Measurements from ENCODE around the gene PHACTR1.

PHACTR1 gene

GRCh38 chr6:12947151-12947871, 230.7 kb downstream of the PHACTR1 start:
- Histone ChIP-seq H2AFZ (no peak overlapping the region), H3K9ac (no peak overlapping the region), H3K4me2 (ENCODE audit: low read length) (no peak overlapping the region), H3K79me2 (no peaks in the 10 kb centered on the region), H3K9me3 (ENCODE audit: control insufficient read depth, low read length) (no peaks in the 10 kb centered on the region), H3K4me1 (no peaks in the 10 kb centered on the region), H3K27ac (no peak overlapping the region), H3K4me3 (ENCODE audit: low read depth, low read length) (no peak overlapping the region), H3K27me3 (ENCODE audit: control insufficient read depth, insufficient read depth, low read length) (no peaks in the 10 kb centered on the region), H3K36me3 (ENCODE audit: control insufficient read depth, insufficient read depth, low read length) (no peaks in the 10 kb centered on the region)
- TF ChIP-seq CTCF (IDR thresholded peaks at IDR 0.05): no peak

GRCh38 chr6:12947967-12948366, 231.4 kb downstream of the PHACTR1 start:
- no peak for TF ChIP-seq CTCF (IDR thresholded peaks at IDR 0.05)
- Histone ChIP-seq H3K27me3 (ENCODE audit: control insufficient read depth, insufficient read depth, low read length) (no peaks in the 10 kb centered on the region), H3K27ac (no peak overlapping the region), H3K9me3 (ENCODE audit: control insufficient read depth, low read length) (no peaks in the 10 kb centered on the region), H3K4me2 (ENCODE audit: low read length) (no peak overlapping the region), H3K36me3 (ENCODE audit: control insufficient read depth, insufficient read depth, low read length) (no peaks in the 10 kb centered on the region), H3K4me1 (no peaks in the 10 kb centered on the region), H3K79me2 (no peaks in the 10 kb centered on the region), H3K9ac (no peak overlapping the region), H3K4me3 (ENCODE audit: low read depth, low read length) (no peak overlapping the region), H2AFZ (no peak overlapping the region)

- H3K36me3 ChIP-seq (ENCODE audit: control insufficient read depth, insufficient read depth, low read length): no peaks in the 10 kb centered on the region
- H2AFZ ChIP-seq: no peak overlapping the region
- H3K4me2 ChIP-seq (ENCODE audit: low read length): no peak overlapping the region
- no peak overlapping the region for H3K9ac ChIP-seq
- no peaks in the 10 kb centered on the region for H3K4me1 ChIP-seq
- no peak overlapping the region for H3K4me3 ChIP-seq (ENCODE audit: low read depth, low read length)
- H3K27ac ChIP-seq: no peak overlapping the region
- no peaks in the 10 kb centered on the region for H3K79me2 ChIP-seq
- H3K27me3 ChIP-seq (ENCODE audit: control insufficient read depth, insufficient read depth, low read length): no peaks in the 10 kb centered on the region
- TF ChIP-seq CTCF (IDR thresholded peaks at IDR 0.05): no peak
- H3K9me3 ChIP-seq (ENCODE audit: control insufficient read depth, low read length): no peaks in the 10 kb centered on the region
Observed at GRCh38 chr6:12950976-12951375, 234.4 kb downstream of the PHACTR1 start.

GRCh38 chr6:12951415-12951814, 234.8 kb downstream of the PHACTR1 start:
- Histone ChIP-seq H3K36me3 (ENCODE audit: control insufficient read depth, insufficient read depth, low read length) (no peaks in the 10 kb centered on the region), H3K27ac (no peak overlapping the region), H3K27me3 (ENCODE audit: control insufficient read depth, insufficient read depth, low read length) (no peaks in the 10 kb centered on the region), H3K9ac (no peak overlapping the region), H3K4me3 (ENCODE audit: low read depth, low read length) (no peak overlapping the region), H3K9me3 (ENCODE audit: control insufficient read depth, low read length) (no peaks in the 10 kb centered on the region), H3K4me2 (ENCODE audit: low read length) (no peak overlapping the region), H2AFZ (no peak overlapping the region), H3K79me2 (no peaks in the 10 kb centered on the region), H3K4me1 (no peaks in the 10 kb centered on the region)
- no peak for TF ChIP-seq CTCF (IDR thresholded peaks at IDR 0.05)

- no peaks in the 10 kb centered on the region for H3K4me1 ChIP-seq
- H3K9me3 ChIP-seq (ENCODE audit: control insufficient read depth, low read length): no peaks in the 10 kb centered on the region
- H3K4me3 ChIP-seq (ENCODE audit: low read depth, low read length): no peak overlapping the region
- H3K4me2 ChIP-seq (ENCODE audit: low read length): no peak overlapping the region
- H3K9ac ChIP-seq: no peak overlapping the region
- no peaks in the 10 kb centered on the region for H3K79me2 ChIP-seq
- H3K27ac ChIP-seq: no peak overlapping the region
- TF ChIP-seq CTCF (IDR thresholded peaks at IDR 0.05): no peak
- H2AFZ ChIP-seq: no peak overlapping the region
- no peaks in the 10 kb centered on the region for H3K27me3 ChIP-seq (ENCODE audit: control insufficient read depth, insufficient read depth, low read length)
- no peaks in the 10 kb centered on the region for H3K36me3 ChIP-seq (ENCODE audit: control insufficient read depth, insufficient read depth, low read length)
Observed at GRCh38 chr6:12952318-12952717, 235.8 kb downstream of the PHACTR1 start.
